Measurements from ENCODE around the gene LRRC74A.

DNA sequence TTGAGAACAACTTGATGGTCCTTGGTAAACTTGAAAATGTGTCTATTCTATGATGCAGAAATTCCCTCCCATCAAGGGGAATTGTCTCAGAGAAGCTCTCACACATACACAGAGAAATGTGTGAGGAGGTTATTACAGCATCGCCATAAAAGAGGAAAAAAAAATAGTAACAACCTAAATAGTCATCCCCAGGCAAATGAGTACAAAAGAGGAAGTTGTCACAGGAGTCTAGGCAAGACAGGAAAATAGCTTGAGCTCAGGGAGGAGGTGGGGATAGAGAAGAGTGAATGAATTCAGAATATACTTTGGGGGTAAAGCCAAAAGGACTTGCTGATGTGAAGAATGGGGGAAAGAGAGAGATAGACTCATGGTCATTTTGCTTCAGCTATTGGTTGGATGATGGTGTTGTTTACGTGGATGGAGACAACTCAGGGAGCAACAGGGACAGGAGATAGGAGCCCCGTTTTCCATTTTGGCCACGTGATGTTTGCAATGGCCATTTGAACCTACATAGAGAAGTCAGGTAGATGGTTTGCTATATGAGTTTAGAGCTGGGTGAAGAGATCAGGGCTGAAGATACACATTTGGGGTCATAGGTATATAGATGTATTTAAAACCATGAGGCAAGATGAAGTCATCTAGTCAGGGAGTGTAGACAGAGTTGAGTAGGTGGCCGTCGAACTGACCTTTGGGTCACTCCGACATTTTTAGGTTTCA is 20.3 kb downstream of the LRRC74A start:
- TF ChIP-seq, protein P1, sequence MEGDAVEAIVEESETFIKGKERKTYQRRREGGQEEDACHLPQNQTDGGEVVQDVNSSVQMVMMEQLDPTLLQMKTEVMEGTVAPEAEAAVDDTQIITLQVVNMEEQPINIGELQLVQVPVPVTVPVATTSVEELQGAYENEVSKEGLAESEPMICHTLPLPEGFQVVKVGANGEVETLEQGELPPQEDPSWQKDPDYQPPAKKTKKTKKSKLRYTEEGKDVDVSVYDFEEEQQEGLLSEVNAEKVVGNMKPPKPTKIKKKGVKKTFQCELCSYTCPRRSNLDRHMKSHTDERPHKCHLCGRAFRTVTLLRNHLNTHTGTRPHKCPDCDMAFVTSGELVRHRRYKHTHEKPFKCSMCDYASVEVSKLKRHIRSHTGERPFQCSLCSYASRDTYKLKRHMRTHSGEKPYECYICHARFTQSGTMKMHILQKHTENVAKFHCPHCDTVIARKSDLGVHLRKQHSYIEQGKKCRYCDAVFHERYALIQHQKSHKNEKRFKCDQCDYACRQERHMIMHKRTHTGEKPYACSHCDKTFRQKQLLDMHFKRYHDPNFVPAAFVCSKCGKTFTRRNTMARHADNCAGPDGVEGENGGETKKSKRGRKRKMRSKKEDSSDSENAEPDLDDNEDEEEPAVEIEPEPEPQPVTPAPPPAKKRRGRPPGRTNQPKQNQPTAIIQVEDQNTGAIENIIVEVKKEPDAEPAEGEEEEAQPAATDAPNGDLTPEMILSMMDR (IDR thresholded peaks at IDR 0.05), result no peak
- TF ChIP-seq POLR2A (IDR thresholded peaks at IDR 0.05; ENCODE audit: low read depth) (no peak), POLR2AphosphoS5 (IDR thresholded peaks at IDR 0.05) (no peak), EP300 (IDR thresholded peaks at IDR 0.05) (no peak)
